GM18870 (cell line): ENCODE measurements around the gene HLA-DPA1.

Source experiments
- ATAC-seq: cut with Tn5 transposase; IDR thresholded peaks from one replicate; pipeline ENCODE4 v1.9.1; 2021; ENCODE audit warnings: moderate library complexity; ENCODE audit not compliant: unreplicated experiment

Gene HLA-DPA1

DNA sequence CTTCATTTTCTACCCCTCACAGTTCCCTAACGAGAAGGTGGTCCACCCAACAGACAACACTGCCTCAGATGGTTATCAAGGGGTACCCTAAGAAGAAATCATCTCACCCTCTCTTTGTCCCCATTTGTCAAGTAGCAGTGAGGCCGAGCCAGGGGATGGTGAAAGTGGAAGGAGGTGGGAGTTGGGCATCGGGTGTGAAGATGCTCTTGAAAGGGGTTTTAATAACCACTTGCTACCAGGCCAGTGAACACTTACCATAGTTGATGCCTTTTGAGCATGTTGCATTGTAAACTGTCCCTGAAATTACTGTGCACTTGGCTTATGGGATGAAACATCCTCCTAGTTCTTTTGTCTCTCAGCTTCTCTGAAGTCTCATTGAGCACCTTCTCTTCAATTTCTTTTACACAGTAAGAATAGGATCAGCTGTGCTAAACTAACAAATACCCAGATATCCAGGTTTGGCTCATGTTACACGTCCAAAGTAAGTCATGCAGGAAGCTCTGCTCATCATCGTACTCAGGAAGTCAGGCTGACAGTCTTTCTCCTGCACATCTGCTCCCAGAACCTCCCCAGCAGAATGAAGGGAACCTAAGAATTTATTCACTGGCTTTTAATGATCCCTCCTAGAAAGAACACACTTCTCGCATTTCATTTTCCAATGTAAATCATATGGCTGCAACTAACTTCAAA lies 15.6 kb upstream of the HLA-DPA1 start:
- ATAC-seq = no peak

DNA sequence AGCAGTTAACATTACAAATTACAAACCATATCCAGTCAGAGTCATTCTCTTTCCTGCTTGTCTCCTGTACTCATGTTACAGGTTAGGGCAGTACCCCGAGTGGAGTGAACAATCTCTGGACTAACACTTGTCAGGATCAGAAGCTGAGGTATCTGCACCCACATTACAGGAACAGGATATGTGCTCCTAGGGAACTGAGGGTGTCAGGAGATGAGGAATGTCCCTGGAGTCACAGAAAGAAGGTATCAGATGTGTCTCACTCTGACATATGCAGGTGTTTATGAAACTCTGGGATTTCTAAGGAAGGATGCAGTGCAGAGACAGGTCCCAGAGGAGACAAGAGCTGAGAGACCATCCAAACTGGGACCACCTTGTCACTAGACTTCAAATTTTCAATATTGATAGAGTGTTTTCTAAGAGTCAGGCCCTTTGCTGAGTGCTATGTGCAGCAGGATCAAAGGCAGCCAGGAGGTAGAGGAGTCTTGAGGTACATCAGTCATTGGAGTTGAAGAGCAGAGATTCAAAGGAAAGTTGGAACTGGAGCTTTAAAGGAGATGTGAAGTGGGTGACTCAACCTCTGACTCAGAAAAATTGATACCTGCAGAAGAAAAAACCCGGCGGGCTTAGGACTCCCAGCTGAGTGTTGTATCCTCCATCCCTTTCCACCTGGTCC lies 14.9 kb upstream of the HLA-DPA1 start:
- ATAC-seq = no peak

DNA sequence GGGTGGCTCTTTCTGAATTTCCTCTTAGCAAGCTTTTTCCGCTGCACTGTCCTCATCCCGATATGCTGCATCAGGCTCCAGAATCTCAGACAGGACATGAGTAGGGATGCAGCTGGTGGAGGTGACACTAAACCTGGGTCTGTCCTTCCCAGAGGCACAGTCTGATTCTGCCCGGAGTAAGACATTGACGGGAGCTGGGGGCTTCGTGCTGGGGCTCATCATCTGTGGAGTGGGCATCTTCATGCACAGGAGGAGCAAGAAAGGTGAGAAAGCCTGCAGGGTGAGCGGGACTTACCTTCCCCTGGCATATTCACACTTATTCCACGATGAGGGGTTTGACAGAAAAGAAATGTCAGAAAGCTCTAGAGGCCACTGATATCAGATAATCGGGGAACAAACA lies 12.2 kb upstream of the HLA-DPA1 start:
- ATAC-seq = no peak

DNA sequence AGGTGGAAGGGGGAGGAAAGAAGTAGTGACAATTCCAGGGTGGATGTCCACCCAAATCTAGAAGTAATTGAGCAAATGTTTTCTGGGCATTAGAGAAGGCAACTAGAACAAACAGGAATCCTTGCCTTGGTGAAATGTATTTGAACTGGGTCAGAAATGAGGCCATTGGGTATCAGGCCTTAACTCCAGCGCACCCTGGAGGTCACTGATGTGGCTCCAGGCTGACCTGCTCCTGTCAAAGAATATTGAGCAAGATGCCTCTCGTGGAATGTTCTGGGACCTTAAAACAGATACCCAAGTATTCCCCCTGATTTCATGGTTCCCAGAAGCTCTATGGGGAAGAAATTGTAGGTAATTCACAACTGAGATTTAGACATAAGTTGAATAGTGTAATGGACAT lies 9.3 kb upstream of the HLA-DPA1 start:
- no peak for ATAC-seq

DNA sequence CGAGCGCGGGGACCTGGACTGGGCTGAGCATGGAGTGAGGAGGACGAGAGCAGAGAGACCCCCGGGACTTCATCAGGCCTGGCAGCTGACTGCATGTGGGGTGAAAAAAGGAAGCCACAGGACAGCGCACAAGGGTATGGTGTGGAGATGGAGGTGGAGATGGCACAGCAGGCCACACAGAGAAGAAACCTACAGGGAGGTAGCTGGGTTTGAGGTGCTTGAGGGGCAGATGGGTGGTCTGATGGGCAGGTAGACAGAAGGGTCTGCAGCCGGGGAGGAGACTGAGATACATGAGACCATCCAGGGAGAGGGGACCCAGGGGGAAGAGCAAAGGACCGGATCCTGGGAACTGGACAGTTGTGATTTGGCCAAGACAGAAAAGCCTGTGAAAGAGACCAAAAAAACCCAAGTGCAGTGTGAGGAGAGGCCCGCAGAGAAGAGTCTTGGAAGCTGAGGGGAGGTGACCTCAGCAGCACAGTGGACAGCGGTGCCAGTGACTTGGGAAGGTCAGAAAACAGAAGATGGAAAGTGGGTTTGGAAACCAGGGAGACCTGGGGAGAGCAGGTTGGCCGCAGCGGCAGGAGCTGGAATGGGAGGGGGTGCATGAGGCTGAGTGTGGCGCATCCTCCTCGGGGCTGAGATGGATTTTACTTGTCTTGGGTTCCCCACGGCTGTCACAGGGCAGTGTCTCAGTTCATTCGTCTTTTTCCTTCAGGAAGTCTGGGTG lies 7.8 kb upstream of the HLA-DPA1 start:
- ATAC-seq = no peak

DNA sequence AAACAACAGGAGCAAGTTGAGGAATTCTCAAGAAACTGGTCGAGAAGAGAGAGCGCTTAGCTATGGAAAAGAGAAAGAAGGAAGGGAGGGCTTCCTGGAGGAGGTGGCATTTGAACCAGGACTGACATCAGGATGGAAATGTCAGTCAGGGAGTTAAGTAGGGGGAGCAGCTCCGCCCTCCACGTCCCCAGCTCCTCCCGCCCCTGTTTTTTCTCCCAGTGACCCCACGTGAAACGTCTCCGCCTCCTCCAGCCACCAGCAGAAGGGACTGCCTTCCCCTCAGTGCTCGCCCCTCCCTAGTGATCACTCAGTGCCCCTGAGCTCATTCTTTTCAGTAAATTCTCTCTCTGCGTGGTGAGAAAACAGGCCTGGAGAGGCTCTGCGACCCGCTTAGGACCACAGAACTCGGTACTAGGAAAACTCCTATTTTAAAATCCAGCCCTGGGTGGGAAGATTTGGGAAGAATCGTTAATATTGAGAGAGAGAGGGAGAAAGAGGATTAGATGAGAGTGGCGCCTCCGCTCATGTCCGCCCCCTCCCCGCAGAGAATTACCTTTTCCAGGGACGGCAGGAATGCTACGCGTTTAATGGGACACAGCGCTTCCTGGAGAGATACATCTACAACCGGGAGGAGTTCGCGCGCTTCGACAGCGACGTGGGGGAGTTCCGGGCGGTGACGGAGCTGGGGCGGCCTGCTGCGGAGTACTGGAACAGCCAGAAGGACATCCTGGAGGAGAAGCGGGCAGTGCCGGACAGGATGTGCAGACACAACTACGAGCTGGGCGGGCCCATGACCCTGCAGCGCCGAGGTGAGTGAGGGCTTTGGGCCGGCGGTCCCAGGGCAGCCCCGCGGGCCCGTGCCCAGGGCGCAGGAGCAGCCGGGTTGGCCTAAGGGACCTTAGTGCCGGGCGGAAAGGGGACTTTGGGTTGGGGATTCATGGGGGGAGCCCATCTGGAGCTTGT lies 7.0 kb upstream of the HLA-DPA1 start:
- ATAC-seq = no peak

DNA sequence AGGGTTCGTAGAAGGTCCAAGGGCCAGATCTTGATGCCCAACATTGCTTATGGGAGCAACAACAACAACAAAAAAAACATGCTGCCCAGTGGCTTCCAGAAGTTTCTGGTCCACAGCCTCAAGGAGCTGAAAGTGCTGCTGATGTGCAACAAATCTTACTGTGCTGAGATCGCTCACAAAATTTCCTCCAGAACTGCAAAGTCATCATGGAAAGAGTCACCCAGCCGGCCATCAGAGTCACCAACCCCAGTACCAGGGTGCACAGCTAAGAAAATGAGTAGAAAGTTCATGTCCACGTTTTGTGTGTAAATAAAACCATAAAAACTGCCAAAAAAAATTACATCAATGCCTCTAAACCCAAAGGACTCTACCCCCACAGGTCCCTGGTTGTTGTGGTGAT lies 6.1 kb upstream of the HLA-DPA1 start:
- ATAC-seq = no peak

DNA sequence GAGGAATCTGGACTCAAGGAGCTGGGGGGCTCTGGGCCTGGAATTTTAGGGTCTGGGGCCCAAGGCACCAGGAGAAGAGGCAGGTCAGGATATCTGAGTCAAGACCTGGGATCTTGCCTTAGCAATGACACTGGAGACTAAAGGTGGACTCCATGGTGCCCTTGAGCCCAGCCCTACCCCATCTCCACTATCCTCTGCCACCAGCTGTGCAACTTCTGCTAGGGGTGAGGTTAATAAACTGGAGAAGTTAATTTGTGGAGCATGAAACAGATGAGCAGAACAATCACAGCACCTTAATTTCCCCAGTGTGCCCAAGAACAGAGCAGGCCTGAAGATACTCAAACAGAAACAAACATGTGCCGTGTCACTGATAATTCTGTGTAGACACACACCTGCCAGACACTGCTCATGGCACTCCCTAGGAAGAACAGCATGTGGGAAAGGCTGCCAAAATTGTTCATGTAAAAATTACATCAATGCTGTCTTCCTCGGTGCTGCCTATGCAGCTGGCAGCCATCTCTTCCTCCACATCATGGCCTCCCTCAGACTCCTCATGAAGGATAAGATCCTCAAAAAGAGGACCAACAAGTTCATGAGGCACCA lies 5.6 kb upstream of the HLA-DPA1 start:
- ATAC-seq = no peak

DNA sequence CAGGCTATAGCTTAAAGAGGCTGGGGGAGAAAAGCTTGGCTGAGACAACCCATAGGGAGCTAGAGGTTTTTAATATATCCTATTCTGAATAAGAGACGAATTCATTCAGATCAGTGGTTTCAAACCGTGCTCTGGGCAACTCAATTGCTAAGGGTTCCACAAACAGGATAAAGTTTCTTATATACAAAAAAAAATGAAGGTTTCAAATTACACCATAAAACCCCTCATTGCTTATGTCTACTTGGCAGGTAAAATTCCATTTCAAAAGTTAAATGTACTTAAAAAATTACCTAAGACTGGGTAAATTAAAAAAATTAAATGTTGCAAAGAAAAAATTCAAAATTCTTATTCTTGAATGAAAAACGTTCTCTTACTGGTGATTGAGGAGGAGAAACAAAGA lies 5.0 kb upstream of the HLA-DPA1 start:
- ATAC-seq = no peak

DNA sequence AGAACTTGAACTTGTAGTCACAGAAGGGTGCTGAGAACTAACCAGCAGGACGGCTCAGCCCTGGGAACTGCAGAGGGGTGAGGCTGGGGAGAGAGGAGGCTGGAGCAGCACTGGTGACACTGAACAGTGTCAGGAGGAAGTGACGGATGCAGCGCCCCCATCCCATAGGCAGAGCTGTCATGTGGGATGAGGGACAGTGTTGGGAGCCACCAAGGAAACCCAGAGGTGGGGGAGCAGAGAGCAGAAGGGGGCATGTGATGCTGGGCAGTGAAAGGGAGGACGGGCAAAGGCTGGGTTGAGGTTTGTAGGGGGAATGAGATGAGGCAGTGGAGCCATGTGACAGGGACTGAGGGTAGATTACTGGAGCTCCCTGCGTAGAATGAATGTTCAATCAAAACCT lies 4.5 kb upstream of the HLA-DPA1 start:
- ATAC-seq = no peak

DNA sequence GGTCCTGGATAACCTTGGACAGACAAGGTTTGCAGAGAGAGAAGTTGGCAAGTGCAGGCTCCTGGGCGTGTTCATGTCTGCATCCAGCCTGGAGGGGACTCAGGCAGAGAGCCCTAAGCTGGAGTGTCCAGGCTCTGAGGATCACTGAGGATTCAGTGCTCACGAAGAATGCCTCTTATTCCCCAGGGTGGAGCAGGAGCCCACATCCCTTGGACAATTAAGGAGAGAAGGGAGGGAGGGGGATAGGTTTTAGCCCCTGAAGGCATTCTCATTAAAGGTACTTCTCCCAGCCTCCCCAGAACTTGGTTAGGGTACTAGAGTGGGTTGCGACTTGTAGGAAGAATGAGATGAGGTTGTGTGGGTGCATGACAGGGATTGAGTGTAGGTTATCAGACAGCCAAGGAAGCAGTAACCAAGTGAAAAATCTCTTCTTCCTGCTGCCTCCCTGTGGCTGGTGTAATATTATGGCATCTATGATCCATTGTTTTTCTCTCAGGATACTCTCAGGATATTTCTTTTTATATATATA lies 3.0 kb upstream of the HLA-DPA1 start:
- ATAC-seq = no peak

DNA sequence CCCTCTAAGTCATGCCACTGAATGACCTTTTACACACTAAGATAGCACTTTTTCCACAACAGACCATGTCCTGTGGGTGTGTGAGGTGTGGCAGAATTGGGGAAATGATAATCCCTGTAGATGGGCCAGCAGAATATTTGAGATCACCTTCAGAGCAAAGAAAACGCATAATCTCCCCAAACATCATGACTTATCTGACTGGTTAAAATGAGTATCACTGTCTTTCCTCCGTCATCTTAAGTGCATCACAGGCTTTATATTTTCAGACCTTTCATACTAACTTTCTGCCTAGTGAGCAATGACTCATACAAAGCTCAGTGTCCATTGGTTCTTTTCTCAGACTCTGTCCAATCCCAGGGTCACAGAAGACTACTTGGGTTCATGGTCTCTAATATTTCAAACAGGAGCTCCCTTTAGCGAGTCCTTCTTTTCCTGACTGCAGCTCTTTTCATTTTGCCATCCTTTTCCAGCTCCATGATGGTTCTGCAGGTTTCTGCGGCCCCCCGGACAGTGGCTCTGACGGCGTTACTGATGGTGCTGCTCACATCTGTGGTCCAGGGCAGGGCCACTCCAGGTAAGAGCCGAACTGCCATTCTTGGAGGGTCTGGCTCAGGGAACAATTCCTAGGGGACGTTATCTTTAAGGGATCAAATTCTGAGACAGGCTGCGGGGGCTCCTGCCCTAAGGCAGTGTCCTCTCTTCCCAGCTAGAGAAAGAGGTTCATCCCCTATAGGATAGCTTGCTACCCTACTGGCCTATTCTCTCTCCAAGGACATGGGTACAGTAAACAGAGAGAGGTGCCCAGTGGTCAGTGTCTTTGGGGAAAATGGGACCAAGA lies 2.3 kb upstream of the HLA-DPA1 start, which contains the start of gene HLA-DPB1:
Gene HLA-DPB1 (plus strand): TSS at position 423 of the 838 bp plus-strand sequence. CDS start 52 bp downstream, at position 475.
- peak; percentile 75 for ATAC-seq

DNA sequence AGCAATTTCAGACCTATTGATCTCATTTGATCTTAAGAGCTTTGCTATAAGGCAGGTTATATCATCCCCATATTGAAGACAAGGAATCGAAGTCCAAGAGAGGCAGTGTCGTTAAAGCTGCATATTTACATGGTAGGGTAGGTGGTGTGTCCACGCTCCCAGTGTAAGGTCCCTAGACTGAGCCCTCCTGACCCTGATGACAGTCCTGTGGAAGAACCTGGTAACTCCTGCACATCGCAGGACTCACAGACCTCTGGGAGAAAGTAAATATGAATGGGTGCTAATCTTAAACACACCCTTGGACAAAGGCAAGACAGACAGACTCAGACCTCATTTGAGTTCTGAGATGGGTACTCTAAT lies 1.7 kb upstream of the HLA-DPA1 start:
- ATAC-seq = no peak

DNA sequence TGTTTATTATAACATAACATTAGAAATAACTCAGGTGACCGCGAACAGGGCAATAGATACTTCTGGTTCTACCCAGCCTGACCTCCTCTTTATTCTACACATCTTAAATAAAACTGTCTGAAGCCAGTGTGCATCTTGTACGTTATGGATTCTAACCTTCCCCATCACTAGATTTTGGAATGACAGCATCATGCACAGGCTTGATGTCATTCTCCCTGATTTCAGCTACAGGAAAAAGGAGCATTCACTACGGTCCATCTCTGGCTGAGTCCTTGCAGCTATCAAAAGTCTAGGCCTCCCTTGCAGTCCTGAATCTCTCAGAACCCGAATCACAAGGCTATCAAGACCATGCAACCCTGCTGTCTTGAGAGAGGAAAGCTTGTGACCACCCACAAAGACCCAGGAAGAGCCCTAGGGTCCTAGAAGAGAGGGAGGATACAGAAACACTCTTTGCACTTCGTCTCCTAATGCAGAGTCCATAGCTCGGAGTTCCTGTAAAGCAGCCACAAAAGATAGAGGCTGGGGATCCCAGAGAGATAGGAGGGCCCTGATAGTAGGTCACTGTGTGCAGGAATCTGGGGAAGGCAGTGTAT lies 845 bp downstream of the HLA-DPA1 start:
- ATAC-seq = no peak

DNA sequence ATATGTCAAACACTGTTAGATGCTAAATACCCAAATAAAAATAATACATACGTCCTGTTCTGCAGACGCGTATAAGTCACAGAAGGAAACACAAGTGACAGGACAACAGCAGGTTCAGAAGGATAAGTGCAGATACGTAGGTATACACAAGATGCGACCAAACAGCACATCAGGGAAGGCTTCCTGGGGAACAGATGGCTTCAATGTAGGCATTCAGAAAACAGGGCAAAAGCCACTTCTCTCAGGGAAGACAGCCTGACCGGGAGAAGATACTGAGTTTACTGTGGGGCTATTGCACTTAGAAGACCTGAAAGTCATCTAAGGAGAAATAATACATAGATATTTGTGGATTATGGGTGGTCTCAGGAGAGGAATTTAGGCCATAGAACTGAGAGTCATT lies 1.9 kb downstream of the HLA-DPA1 start:
- ATAC-seq = no peak

DNA sequence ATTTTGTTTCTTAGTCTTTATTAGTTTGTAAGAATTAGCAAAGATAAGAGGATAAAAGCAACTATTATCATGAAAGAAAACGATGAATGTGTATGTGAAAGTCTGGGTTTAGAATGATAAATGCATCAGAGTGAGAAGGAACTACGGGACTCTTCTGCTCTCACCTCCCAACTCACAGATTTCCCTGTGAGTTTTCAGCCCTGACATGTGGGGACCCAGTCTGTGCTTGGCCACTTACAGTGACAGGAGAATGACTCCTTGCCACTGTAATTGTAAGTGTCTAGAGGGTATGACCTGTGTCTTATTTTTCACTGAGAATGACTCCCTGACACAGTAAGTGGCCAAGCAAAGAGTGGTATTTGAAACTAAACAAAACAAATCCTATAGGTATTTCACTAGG lies 2.5 kb downstream of the HLA-DPA1 start:
- ATAC-seq = no peak

DNA sequence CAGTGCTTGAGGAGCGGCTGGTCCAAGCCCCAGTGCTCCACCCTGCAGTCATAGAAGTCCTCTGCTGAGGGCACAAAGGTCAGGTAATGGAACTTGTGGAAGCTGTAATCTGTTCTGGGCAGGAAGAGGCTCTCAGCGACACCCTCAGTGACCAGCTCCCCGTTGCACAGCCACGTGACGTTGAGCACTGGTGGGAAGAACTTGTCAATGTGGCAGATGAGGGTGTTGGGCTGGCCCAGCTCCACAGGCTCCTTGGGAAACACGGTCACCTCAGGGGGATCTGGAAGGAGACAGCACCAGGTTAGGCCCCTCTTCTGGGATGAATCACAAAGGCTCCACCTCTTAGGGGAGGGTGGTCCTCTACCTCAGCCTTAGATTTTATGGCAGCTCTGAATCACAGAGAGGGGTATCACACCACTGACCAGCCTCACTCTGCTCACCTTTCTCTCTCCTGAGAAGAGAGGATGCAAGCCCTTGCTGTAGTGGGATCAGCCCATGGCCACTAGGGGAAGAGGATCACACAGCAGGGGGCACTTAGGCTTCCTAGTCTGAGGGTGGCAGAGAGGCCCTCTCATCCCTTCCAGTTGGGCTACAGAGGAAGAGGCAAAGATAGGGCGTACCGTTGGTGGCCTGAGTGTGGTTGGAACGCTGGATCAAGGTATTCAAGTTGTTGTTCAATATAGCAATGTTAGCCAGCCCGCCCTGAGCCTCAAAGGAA lies 4.3 kb downstream of the HLA-DPA1 start:
- ATAC-seq = no peak

DNA sequence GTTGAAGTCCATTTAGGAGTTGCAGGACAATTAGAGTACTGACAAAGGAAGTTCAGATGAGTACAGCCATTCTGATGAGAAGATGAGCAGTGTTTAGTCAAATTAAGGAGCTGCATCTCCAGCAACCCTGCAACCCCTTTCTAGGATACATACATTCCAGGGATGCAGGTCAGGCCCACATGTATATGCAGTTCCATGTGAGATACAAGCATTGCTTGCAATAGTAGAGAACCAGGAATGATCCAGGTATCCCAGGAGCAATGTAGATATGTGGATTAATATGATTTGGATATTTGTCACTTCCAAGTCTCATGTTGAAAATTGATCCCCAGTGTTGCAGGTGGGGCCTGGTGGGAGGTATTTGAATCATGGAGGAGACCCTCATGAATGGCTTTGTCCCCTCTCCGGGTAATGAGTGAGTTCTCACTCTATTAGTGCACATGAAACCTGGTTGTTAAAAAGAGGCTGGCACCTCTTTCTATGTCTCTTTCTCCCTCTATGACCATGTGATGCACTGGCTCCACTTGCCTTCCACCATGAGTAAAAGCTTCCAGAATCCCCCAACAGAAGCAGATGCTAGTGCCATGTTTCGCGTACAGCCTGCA lies 6.4 kb downstream of the HLA-DPA1 start:
- ATAC-seq = no peak
